ENCODE data around the gene MAMDC2.

MAMDC2 gene

DNA sequence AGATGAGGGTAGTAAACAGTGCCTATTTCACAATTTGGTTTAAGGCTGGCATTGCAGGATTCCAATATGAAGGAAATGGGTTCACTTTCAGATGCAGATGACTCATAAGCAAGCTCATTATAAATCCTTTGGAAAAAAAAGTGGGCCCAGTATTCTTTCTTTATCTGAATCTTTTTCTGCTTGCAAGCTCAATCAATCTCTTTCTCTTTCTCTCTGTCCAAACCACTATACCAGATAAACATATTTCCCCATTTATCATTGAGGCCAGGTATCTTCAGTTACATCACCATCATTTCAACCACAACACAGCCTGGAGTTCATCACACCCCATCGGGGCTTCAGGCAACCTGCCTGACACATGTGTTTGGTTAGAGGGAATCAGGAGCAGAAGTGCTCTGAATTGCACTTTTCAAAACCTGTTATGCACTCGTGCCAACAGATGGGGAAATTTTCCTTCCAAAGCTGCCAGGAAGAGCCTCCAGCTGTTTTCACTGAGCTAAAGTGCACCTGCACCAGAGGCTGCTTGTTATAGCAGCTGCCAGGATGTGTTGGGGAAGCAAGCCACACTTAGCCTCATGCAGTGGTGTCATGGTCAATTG lies 30.0 kb upstream of the MAMDC2 start:
- Histone ChIP-seq H3F3A (ENCODE audit: low read depth) (no peaks in the 10 kb centered on the region), H2AFZ (ENCODE audit: low read length) (peak overlapping the region; percentile 54; the same call in 1 of the 2 replicates), H3K9me2 (replicated peaks; ENCODE audit: low read depth, low read length) (no peaks in the 10 kb centered on the region), H3K79me2 (ENCODE audit: insufficient read depth, low read length) (no peaks in the 10 kb centered on the region), H3K27me3 (ENCODE audit: insufficient read depth, low read length, poor library complexity, severe bottlenecking) (no peaks in the 10 kb centered on the region), H3K9me3 (ENCODE audit: insufficient read depth, low read depth, low read length) (no peaks in the 10 kb centered on the region), H3K4me1 (ENCODE audit: insufficient read depth, low read length, poor library complexity, severe bottlenecking) (peaks cover 7% of the 10 kb centered on the region), H3K9ac (ENCODE audit: low read depth, low read length, poor library complexity, severe bottlenecking) (no peak overlapping the region), H3K36me3 (ENCODE audit: insufficient read depth, low read length) (no peaks in the 10 kb centered on the region), H3K4me3 (ENCODE audit: low read length, poor library complexity, severe bottlenecking) (no peak overlapping the region), H4K20me1 (ENCODE audit: insufficient read depth, low read length, poor library complexity, severe bottlenecking) (no peaks in the 10 kb centered on the region), H3K4me2 (ENCODE audit: low read depth, low read length, poor library complexity, severe bottlenecking) (no peak overlapping the region)
- no peak for TF ChIP-seq EZH2phosphoT487 (IDR thresholded peaks at IDR 0.05; ENCODE audit: borderline replicate concordance)
- TF ChIP-seq, protein P1, sequence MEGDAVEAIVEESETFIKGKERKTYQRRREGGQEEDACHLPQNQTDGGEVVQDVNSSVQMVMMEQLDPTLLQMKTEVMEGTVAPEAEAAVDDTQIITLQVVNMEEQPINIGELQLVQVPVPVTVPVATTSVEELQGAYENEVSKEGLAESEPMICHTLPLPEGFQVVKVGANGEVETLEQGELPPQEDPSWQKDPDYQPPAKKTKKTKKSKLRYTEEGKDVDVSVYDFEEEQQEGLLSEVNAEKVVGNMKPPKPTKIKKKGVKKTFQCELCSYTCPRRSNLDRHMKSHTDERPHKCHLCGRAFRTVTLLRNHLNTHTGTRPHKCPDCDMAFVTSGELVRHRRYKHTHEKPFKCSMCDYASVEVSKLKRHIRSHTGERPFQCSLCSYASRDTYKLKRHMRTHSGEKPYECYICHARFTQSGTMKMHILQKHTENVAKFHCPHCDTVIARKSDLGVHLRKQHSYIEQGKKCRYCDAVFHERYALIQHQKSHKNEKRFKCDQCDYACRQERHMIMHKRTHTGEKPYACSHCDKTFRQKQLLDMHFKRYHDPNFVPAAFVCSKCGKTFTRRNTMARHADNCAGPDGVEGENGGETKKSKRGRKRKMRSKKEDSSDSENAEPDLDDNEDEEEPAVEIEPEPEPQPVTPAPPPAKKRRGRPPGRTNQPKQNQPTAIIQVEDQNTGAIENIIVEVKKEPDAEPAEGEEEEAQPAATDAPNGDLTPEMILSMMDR (conservative IDR thresholded peaks at IDR 0.05; ENCODE audit: low read length): no peak

- H4K20me1 ChIP-seq (ENCODE audit: insufficient read depth, low read length, poor library complexity, severe bottlenecking): no peaks in the 10 kb centered on the region
- TF ChIP-seq, protein P1 (conservative IDR thresholded peaks at IDR 0.05; ENCODE audit: low read length): no peak
- no peak for TF ChIP-seq EZH2phosphoT487 (IDR thresholded peaks at IDR 0.05; ENCODE audit: borderline replicate concordance)
Observed at GRCh38 chr9:70015099-70015498, 28.5 kb upstream of the MAMDC2 start.

GRCh38 chr9:70020217-70020616 lies 23.4 kb upstream of the MAMDC2 start:
- Histone ChIP-seq H4K20me1 (ENCODE audit: insufficient read depth, low read length, poor library complexity, severe bottlenecking) (no peaks in the 10 kb centered on the region), H3K9me2 (replicated peaks; ENCODE audit: low read depth, low read length) (no peaks in the 10 kb centered on the region), H3K4me1 (ENCODE audit: insufficient read depth, low read length, poor library complexity, severe bottlenecking) (no peaks in the 10 kb centered on the region), H3K9me3 (ENCODE audit: insufficient read depth, low read depth, low read length) (no peaks in the 10 kb centered on the region), H3K9ac (ENCODE audit: low read depth, low read length, poor library complexity, severe bottlenecking) (no peak overlapping the region), H3K79me2 (ENCODE audit: insufficient read depth, low read length) (no peaks in the 10 kb centered on the region), H3K4me2 (ENCODE audit: low read depth, low read length, poor library complexity, severe bottlenecking) (no peak overlapping the region), H3K27me3 (ENCODE audit: insufficient read depth, low read length, poor library complexity, severe bottlenecking) (no peaks in the 10 kb centered on the region), H3K4me3 (ENCODE audit: low read length, poor library complexity, severe bottlenecking) (no peak overlapping the region), H3K36me3 (ENCODE audit: insufficient read depth, low read length) (no peaks in the 10 kb centered on the region), H3F3A (ENCODE audit: low read depth) (no peaks in the 10 kb centered on the region), H2AFZ (ENCODE audit: low read length) (no peak overlapping the region)
- TF ChIP-seq, protein P1 (conservative IDR thresholded peaks at IDR 0.05; ENCODE audit: low read length): no peak
- TF ChIP-seq EZH2phosphoT487 (IDR thresholded peaks at IDR 0.05; ENCODE audit: borderline replicate concordance): no peak

More at GRCh38 chr9:70015099-70015498, 28.5 kb upstream of the MAMDC2 start:
- no peak overlapping the region for H3K9ac ChIP-seq (ENCODE audit: low read depth, low read length, poor library complexity, severe bottlenecking)
- no peak overlapping the region for H2AFZ ChIP-seq (ENCODE audit: low read length)
- H3K9me3 ChIP-seq (ENCODE audit: insufficient read depth, low read depth, low read length): no peaks in the 10 kb centered on the region
- H3K4me3 ChIP-seq (ENCODE audit: low read length, poor library complexity, severe bottlenecking): no peak overlapping the region
- H3K36me3 ChIP-seq (ENCODE audit: insufficient read depth, low read length): no peaks in the 10 kb centered on the region
- H3K79me2 ChIP-seq (ENCODE audit: insufficient read depth, low read length): no peaks in the 10 kb centered on the region
- H3K9me2 ChIP-seq (replicated peaks; ENCODE audit: low read depth, low read length): no peaks in the 10 kb centered on the region
- H3F3A ChIP-seq (ENCODE audit: low read depth): no peaks in the 10 kb centered on the region
- no peak overlapping the region for H3K4me2 ChIP-seq (ENCODE audit: low read depth, low read length, poor library complexity, severe bottlenecking)
- H3K4me1 ChIP-seq (ENCODE audit: insufficient read depth, low read length, poor library complexity, severe bottlenecking): peaks cover 7% of the 10 kb centered on the region
- no peaks in the 10 kb centered on the region for H3K27me3 ChIP-seq (ENCODE audit: insufficient read depth, low read length, poor library complexity, severe bottlenecking)
